ENCODE data around the gene GPX2.

DNA sequence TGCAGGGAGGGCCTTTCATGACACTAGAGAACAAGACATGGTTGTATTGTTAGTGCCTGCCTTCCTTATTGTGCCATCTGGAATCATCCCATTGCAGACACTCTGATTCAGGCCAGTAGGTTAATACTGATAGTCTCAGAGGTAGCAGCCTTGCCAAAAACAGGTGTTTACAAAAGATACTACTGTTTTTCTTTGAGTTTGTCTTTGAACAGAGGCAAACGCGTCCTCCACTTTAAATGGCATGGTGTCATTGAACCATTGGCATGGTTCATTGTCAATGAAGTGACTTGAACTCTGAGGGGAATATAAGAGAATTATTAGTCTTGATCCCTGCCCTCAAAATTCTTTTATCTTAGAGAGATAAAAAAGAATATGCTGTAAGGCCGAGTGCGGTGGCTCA is 48.4 kb upstream of the GPX2 start:
- no peak for TF ChIP-seq SP1 (IDR thresholded peaks at IDR 0.05; ENCODE audit: low read depth, low read length)
- TF ChIP-seq ETV6 (conservative IDR thresholded peaks at IDR 0.05 in 1 of 2, IDR thresholded peaks at IDR 0.05 in 1 of 2; ENCODE audit: borderline replicate concordance in 1 of 2, low read depth in 1 of 2) = no peak
- TF ChIP-seq BCL11A (IDR thresholded peaks at IDR 0.05; ENCODE audit: low read depth, low read length) = no peak

Data from GM12878 (cell line).